Left lung (tissue), 10 donors: ENCODE data around the gene EVA1B. TPM values are rescaled to one million over a fixed set of nuclear protein-coding genes. Genes with fewer than 3 reads are reported as not detected.

Experiments used
- ATAC-seq: fragments of 200-7000 bp; cut with Tn5 transposase; one replicate; pipeline ENCODE4 v1.9.1; 2020; ENCODE audit warnings: moderate library complexity
- DNase-seq, 4 donors: peaks; one replicate each; pipeline ENCODE4 v3.0.0-alpha.2; 2013 to 2020
- H3K27ac ChIP-seq, 2 donors: fragments of 200-600 bp; sonication (generic) in 1 of 2; one replicate each; pipeline versions ENCODE4 v1.5.0 to v1.8.0; 2020 to 2021
- H3K27me3 ChIP-seq, 2 donors: fragments of 200-600 bp; sonication (generic) in 1 of 2; one replicate each; pipeline versions ENCODE4 v1.5.0 to v1.8.0; 2020 to 2021
- H3K36me3 ChIP-seq, 2 donors: fragments of 200-600 bp; sonication (generic) in 1 of 2; one replicate each; pipeline versions ENCODE4 v1.5.0 to v1.8.0; 2020 to 2021
- H3K4me1 ChIP-seq, 2 donors: fragments of 200-600 bp; one replicate each; pipeline ENCODE4 v1.8.0; 2021
- H3K4me3 ChIP-seq, 2 donors: fragments of 200-600 bp; sonication (generic) in 1 of 2; one replicate each; pipeline versions ENCODE4 v1.5.0 to v1.8.0; 2020 to 2021; ENCODE audit warnings: mild to moderate bottlenecking in 1 of 2
- H3K9me3 ChIP-seq, 2 donors: fragments of 200-600 bp; sonication (generic) in 1 of 2; one replicate each; pipeline versions ENCODE4 v1.5.0 to v1.8.0; 2020 to 2021
- intact Hi-C, 2 donors: fragments of 100-400 bp; cut with DNase I; formaldehyde crosslinking; loops; one replicate each; pipeline versions ENCODE4 v1.11.2 to v1.14.2; 2022
- polyA plus RNA-seq, 6 donors: library from polyadenylated mRNA; unstranded; fragments of 120-200 nt; gene quantifications; one replicate each; pipeline ENCODE4 v1.2.1, GENCODE V29; 2013; ENCODE audit not compliant: insufficient read length in 6 of 6
- total RNA-seq, 2 donors: library from RNA; stranded (reverse); fragmentation: NEBNext Ultra II Directional; extraction: Animal tissue kit (Norgen Biotek cat#: 25700); gene quantifications; one replicate each; pipeline ENCODE4 v1.2.1, GENCODE V29; 2021
- TF ChIP-seq, protein P1 (sequence below), 2 donors: fragments of 200-600 bp; sonication (generic) in 1 of 2; IDR thresholded peaks; one replicate each; pipeline versions ENCODE4 v1.5.0 to v1.8.0; 2021; ENCODE audit warnings: antibody characterized with exemption in 2 of 2
- donor health status: DM: no; HTN: yes; CAD: no.
- donor health status: DM: no; HTN: no; CAD: no.

The EVA1B gene
- total and polyA plus RNA-seq, 8 donors: 21.9 to 53.7 (median 35.1) TPM

GRCh38 chr1:36304521-36304920, 18.9 kb downstream of the EVA1B start:
- Histone ChIP-seq H3K9me3 (no peaks in the 10 kb centered on the region), H3K27me3 (no peaks in the 10 kb centered on the region), H3K36me3 (peaks cover 0 to 47% of the 10 kb centered on the region in 2 donors), H3K4me3 (no peak overlapping the region), H3K27ac (peak overlapping the region in 1 of 2 donors; percentile 87), H3K4me1 (peaks cover 13 to 56% of the 10 kb centered on the region in 2 donors)
- ATAC-seq (no peak), DNase-seq (peak in 1 of 4 donors; percentile 72)
- intact Hi-C loops: no loop called here
- TF ChIP-seq, protein P1, sequence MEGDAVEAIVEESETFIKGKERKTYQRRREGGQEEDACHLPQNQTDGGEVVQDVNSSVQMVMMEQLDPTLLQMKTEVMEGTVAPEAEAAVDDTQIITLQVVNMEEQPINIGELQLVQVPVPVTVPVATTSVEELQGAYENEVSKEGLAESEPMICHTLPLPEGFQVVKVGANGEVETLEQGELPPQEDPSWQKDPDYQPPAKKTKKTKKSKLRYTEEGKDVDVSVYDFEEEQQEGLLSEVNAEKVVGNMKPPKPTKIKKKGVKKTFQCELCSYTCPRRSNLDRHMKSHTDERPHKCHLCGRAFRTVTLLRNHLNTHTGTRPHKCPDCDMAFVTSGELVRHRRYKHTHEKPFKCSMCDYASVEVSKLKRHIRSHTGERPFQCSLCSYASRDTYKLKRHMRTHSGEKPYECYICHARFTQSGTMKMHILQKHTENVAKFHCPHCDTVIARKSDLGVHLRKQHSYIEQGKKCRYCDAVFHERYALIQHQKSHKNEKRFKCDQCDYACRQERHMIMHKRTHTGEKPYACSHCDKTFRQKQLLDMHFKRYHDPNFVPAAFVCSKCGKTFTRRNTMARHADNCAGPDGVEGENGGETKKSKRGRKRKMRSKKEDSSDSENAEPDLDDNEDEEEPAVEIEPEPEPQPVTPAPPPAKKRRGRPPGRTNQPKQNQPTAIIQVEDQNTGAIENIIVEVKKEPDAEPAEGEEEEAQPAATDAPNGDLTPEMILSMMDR (IDR thresholded peaks at IDR 0.05): no peak

DNA sequence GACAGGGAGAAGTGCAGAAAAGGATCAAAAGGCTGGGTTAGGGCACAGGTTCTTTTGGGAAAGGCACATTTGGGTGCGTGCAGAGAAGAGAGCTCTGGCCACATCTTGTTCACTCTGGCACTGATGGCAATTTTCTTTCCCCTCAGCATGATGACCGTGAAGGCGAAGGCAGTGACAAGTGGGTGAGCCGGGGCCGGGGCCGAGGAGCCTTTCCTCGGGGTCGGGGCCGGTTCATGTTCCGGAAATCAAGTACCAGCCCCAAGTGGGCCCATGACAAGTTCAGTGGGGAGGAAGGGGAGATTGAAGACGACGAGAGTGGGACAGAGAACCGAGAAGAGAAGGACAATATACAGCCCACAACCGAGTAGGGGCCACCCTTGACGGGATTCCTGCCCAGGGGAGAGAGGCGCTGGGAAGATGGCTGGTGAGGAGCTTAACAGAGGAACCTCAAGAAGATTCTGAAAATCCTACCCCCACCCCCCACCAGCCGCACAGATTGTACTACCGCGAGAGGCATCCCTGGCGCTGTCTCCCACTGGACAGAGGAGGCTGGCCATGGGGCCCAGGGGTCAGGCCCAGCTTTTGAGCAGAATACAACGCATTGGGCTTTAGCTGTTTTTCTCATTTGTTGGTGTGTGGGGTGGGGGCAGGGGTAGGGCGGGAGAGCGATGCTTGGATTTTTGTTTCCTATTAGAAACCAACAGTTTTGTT, 19.6 kb downstream of the EVA1B start:
- no peak for DNase-seq
- Histone ChIP-seq H3K27me3 (no peaks in the 10 kb centered on the region), H3K4me1 (peaks cover 13 to 60% of the 10 kb centered on the region in 2 donors), H3K36me3 (peaks cover 0 to 48% of the 10 kb centered on the region in 2 donors), H3K9me3 (no peaks in the 10 kb centered on the region), H3K27ac (peak overlapping the region in 1 of 2 donors; percentile 87), H3K4me3 (no peak overlapping the region)
- TF ChIP-seq, protein P1 (IDR thresholded peaks at IDR 0.05): no peak
- intact Hi-C loops: no loop called here
- ATAC-seq: no peak

- DNase-seq (no peak), ATAC-seq (no peak)
- H3K36me3 ChIP-seq: peaks cover 0 to 54% of the 10 kb centered on the region in 2 donors
- no peak overlapping the region for H3K4me3 ChIP-seq
- H3K4me1 ChIP-seq: peaks cover 13 to 60% of the 10 kb centered on the region in 2 donors
- no peak overlapping the region for H3K27ac ChIP-seq
- TF ChIP-seq, protein P1 (IDR thresholded peaks at IDR 0.05): no peak
- no peaks in the 10 kb centered on the region for H3K27me3 ChIP-seq
- intact Hi-C loops: no loop called here
- H3K9me3 ChIP-seq: no peaks in the 10 kb centered on the region
Observed at GRCh38 chr1:36303244-36303643, 20.2 kb downstream of the EVA1B start.

GRCh38 chr1:36301220-36301619, 22.2 kb downstream of the EVA1B start:
- intact Hi-C loops: no loop called here
- Histone ChIP-seq H3K4me3 (no peak overlapping the region), H3K9me3 (no peaks in the 10 kb centered on the region), H3K4me1 (peaks cover 12 to 44% of the 10 kb centered on the region in 2 donors), H3K27me3 (no peaks in the 10 kb centered on the region), H3K36me3 (peaks cover 0 to 74% of the 10 kb centered on the region in 2 donors), H3K27ac (peak overlapping the region in 1 of 2 donors; percentile 71)
- no peak for DNase-seq
- no peak for ATAC-seq
- TF ChIP-seq, protein P1 (IDR thresholded peaks at IDR 0.05): no peak

- peaks cover 0 to 81% of the 10 kb centered on the region in 2 donors for H3K36me3 ChIP-seq
- ATAC-seq: peak; percentile 7
Observed at GRCh38 chr1:36300526-36300925, 22.9 kb downstream of the EVA1B start.

More at GRCh38 chr1:36300526-36300925, 22.9 kb downstream of the EVA1B start:
- no peaks in the 10 kb centered on the region for H3K9me3 ChIP-seq
- intact Hi-C loops: no loop called here
- no peak for DNase-seq
- TF ChIP-seq, protein P1 (IDR thresholded peaks at IDR 0.05): no peak
- peak overlapping the region; percentile 2 to 71 for H3K27ac ChIP-seq
- H3K4me1 ChIP-seq: peaks cover 5 to 37% of the 10 kb centered on the region in 2 donors
- H3K4me3 ChIP-seq: no peak overlapping the region
- H3K27me3 ChIP-seq: no peaks in the 10 kb centered on the region
